ENCODE results near the gene CDK4.
"Not testable (repeated sequence)": the region's sequence is repeated elsewhere in the genome, so short reads cannot be mapped to it uniquely, and the experiment has no call there.

Gene CDK4

DNA sequence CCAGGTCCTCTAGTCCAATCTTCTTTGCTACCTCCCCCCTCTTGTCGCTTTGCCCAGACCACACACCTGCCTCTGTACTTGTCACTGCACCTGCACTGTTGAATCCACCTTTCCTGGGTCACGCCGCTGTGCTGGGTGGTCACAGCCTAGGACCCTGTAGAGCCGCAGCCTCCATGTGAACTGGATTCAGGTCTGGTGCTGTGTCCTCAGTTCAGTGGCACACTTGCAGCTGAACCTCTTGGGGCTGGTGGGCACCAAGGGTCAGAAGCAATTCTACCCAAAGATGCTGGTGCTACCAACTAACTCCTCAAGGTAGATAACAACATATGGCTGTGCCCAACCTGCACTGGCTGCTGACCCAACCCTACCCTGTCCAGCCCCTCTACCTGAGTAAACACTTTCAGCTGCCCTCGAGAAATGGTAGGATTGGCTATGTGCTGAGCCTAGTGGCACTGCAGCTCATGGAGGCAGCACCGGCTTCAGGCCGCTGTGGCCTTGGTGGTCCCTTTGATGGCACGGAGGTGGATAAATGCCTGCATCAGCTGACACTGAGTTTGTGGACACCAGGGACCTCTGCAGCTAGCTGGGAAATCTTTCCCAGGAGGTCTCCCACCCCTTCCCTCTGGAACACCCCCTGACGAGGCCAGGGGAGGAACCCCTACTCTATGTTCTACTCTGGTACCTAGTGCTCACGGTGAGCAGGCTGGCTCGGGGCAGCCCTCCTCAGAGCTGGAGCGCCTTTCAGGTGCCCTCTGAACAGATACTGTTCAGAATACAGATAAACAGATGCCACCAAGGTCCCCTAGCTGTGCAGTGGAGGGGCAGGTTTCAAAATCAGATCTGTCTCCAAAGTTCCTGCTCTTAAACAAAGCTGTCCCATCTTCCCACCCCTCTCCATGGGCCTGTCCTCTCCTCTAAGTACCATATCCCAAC, 27.8 kb downstream of the CDK4 start:
- no peak for DNase-seq

- no peak for DNase-seq
These were observed 28.5 kb downstream of the CDK4 start for GRCh38 chr12:57723630-57723962.

- no peak for DNase-seq
These were observed 29.1 kb downstream of the CDK4 start for GRCh38 chr12:57722716-57723629.

GRCh38 chr12:57721846-57722608, 30.1 kb downstream of the CDK4 start:
- DNase-seq: not testable (repeated sequence)

DNA sequence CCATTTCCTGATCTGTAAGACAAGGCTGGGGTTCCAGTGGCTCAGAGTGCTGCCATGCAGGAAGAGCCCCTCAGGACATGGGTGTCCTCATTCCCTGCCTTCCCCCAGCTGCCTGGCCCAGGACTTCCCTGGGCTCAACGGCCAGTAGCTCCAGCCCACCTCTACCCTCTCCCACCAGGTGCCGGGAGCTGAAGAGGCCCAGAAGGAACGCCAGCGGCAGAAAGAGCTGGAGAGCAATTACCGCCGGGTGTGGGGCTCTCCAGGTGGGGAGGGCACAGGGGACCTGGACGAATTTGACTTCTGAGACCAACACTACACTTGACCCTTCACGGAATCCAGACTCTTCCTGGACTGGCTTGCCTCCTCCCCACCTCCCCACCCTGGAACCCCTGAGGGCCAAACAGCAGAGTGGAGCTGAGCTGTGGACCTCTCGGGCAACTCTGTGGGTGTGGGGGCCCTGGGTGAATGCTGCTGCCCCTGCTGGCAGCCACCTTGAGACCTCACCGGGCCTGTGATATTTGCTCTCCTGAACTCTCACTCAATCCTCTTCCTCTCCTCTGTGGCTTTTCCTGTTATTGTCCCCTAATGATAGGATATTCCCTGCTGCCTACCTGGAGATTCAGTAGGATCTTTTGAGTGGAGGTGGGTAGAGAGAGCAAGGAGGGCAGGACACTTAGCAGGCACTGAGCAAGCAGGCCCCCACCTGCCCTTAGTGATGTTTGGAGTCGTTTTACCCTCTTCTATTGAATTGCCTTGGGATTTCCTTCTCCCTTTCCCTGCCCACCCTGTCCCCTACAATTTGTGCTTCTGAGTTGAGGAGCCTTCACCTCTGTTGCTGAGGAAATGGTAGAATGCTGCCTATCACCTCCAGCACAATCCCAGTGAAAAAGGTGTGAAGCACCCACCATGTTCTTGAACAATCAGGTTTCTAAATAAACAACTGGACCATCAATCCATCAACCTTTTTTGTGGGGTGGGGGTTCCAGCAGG, 31.2 kb downstream of the CDK4 start:
- DNase-seq: no peak

DNA sequence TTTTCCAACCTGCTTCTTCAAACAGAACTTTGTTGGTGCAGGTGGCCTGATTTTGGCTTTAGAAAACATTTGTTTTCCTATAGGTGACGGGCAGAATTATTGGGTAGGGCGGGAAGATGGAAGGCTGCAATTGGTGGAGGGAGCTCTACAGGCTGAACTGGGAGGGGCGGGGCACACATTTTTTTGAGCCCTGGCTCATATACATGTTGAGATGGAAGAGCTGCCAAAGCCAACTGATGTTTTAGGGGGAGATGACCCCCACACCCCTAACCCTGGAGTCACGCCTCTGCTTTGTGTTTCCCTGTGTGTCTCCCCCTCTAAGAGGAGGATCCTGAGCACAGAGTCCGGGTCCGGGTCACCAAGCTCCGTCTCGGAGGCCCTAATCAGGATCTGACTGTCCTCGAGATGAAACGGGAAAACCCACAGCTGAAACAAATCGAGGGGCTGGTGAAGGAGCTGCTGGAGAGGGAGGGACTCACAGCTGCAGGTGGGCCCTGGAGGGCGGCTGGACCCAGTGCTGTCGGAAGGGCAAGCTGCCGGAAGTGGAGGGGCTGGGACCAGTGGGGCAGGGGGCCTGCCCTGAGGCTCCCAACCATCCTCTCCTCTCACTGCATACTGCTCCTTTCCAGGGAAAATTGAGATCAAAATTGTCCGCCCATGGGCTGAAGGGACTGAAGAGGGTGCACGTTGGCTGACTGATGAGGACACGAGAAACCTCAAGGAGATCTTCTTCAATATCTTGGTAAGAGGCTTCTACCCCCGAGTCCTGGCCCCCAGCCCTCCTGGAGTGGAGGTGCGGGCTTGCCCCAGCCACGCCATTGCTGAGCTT, 32.1 kb downstream of the CDK4 start:
- DNase-seq: no peak

DNA sequence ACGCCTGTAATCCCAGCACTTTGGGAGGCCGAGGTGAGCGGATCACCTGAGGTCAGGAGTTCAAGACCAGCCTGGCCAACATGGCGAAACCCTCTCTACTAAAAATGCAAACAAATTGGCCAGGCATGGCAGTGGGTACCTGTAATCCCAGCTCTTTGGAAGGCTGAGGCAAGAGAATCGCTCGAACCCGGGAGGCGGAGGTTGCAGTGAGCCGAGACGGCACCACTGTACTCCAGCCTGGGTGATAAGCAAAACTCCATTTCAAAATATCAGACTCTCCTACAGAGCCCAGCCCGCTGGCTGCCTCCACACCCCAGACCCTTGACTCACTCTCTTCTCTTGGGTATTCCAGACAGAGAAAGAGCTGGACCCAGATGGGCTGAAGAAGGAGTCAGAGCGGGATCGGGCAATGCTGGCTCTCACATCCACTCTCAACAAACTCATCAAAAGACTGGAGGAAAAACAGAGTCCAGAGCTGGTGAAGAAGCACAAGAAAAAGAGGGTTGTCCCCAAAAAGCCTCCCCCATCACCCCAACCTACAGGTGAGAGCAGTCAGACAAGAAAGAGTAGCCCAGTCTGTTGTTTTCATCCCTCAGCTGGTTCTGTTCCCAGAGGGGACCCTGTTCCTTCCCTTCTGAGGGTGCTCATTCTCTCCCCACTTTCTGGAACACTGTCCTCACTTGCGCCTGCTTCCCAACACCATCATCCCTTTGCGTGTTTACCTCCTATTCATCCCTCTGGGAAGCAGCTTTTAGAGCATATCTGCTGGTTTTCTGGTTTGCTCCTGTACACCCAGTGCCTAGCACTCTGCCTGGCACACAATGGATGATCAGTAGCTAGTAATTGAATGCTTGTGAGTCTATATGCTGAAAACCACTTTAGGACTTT, 33.2 kb downstream of the CDK4 start:
- DNase-seq: no peak

DNA sequence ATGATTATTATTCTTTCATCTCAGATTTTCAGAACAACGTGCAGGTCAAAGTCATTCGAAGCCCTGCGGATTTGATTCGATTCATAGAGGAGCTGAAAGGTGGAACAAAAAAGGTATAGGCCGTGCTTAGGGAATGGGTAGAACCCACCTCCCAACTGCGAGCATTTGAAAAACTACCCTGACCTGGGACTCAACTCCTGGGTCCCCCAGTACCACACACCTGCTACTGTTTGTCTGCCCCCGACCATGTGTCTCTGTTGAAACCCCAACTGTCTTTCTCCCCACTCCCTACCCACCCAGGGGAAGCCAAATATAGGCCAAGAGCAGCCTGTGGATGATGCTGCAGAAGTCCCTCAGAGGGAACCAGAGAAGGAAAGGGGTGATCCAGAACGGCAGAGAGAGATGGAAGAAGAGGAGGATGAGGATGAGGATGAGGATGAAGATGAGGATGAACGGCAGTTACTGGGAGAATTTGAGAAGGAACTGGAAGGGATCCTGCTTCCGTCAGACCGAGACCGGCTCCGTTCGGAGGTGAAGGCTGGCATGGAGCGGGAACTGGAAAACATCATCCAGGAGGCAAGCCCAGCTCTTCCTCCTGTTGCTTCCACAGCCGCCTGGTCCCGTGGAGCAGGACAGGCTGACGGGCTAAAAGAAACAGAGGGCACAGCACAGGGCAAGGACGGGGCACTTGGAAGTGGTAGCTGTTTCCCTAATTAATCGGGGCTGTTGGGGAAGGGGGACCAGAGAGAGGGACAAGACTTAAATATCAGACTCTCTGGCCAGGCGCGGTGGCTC, 34.1 kb downstream of the CDK4 start:
- no peak for DNase-seq

DNA sequence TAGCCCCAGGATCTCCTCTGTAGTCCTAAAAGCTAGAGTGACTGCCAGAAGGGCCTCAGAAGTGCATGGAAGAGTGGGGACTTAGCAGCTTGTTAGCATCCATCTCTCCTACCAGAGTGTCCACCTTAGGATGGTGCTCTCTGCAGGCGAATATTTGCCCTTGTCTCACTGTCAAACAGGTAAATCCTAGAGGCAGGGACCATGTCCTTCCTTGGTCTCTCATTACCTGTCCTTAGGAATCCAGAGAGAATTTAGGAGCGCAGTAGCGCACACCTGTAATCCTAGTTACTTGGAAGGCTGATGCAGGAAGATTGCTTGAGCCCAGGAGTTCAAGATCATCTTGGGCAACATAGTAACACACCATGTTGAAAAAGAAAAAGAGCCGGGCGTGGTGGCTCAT, 35.0 kb downstream of the CDK4 start:
- no peak for DNase-seq

GRCh38 chr12:57716305-57716704, 35.8 kb downstream of the CDK4 start:
- no peak for DNase-seq

DNA sequence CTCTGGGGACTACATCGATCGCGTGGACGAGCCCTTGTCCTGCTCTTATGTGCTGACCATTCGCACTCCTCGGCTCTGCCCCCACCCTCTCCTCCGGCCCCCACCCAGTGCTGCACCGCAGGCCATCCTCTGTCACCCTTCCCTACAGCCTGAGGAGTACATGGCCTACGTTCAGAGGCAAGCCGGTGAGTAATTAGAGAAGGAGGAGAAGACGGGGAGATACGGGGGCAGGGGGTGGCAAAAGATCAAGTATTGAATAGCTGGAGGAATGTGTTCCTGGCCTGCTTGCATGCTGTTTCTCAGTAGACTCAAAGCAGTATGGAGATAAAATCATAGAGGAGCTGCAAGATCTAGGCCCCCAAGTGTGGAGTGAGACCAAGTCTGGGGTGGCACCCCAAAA, 36.3 kb downstream of the CDK4 start:
- DNase-seq: no peak

- DNase-seq: not testable (repeated sequence)
These were observed 36.9 kb downstream of the CDK4 start for GRCh38 chr12:57715036-57715748.

DNA sequence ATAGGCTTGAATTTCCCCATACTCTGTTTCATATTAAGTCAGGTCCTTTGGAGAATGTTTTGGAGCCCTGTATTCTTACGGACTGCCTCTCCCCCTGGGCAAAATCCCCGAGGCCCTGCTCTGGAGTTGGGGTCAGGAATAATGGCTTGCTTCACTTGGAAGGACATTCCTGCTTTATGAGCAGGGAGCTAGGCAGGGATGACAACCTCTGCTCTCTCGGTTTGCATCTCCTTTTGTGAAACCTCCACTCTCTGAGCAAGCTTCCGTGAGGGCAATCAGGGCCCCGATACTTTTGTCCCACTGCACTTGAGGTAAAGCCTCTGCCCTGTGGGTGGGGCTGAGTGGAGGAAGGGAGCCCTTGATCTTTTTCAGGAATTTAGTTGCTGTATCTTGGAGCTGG, 38.9 kb downstream of the CDK4 start:
- DNase-seq: no peak

DNA sequence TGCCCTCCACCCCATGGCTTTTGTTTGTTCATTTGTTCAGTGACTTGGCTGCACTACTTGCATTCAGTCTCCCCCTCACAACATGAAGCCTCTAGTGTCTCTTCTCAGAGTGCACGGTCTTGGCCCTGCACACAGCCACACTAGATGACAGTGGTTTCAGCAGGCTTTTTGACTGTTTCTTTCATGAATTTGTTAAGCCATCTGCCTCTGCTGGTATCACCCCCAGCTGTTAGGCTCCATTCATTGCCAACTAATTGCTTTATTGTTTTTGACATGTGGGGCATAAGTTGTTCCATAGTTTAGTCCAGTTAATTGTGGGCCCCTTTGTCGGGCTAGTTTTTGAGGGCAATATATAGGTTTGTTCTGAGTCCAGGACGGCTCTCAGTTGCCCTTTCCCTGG, 39.4 kb downstream of the CDK4 start:
- DNase-seq: no peak

GRCh38 chr12:57708296-57708695, 43.8 kb downstream of the CDK4 start:
- no peak for DNase-seq

- DNase-seq: no peak
These were observed 44.9 kb downstream of the CDK4 start for GRCh38 chr12:57707250-57707649.

GRCh38 chr12:57700317-57700716, 51.8 kb downstream of the CDK4 start:
- DNase-seq: no peak

GRCh38 chr12:57698414-57698813, 53.7 kb downstream of the CDK4 start:
- no peak for DNase-seq

Data from activated CD4-positive, CD25-positive, alpha-beta regulatory T cell (primary cell).